Mammary epithelial cell (primary cell): Measurements from ENCODE around the gene CACNA1A.

Experiments
- EZH2 ChIP-seq: IDR thresholded peaks from 2 replicates; pipeline ENCODE4 v1.6.1; 2012; ENCODE audit warnings: low read length, inconsistent platforms, borderline replicate concordance
- TF ChIP-seq, protein P1 (sequence below), 2 donors: IDR thresholded peaks in 1 of 2; conservative IDR thresholded peaks in 1 of 2; 2 replicates each; pipeline ENCODE4 v1.5.1; 2011 to 2012; ENCODE audit warnings: inconsistent platforms in 2 of 2, low read length in 2 of 2, mild to moderate bottlenecking in 2 of 2, control low read depth in 1 of 2, low read depth in 1 of 2; ENCODE audit not compliant: insufficient read depth in 1 of 2; ENCODE audit errors: extremely low read depth in 1 of 2

GRCh38 chr19:13363245-13363644, 143.0 kb downstream of the CACNA1A start:
- TF ChIP-seq, protein P1, sequence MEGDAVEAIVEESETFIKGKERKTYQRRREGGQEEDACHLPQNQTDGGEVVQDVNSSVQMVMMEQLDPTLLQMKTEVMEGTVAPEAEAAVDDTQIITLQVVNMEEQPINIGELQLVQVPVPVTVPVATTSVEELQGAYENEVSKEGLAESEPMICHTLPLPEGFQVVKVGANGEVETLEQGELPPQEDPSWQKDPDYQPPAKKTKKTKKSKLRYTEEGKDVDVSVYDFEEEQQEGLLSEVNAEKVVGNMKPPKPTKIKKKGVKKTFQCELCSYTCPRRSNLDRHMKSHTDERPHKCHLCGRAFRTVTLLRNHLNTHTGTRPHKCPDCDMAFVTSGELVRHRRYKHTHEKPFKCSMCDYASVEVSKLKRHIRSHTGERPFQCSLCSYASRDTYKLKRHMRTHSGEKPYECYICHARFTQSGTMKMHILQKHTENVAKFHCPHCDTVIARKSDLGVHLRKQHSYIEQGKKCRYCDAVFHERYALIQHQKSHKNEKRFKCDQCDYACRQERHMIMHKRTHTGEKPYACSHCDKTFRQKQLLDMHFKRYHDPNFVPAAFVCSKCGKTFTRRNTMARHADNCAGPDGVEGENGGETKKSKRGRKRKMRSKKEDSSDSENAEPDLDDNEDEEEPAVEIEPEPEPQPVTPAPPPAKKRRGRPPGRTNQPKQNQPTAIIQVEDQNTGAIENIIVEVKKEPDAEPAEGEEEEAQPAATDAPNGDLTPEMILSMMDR (conservative IDR thresholded peaks at IDR 0.05 in 1 of 2, IDR thresholded peaks at IDR 0.05 in 1 of 2; ENCODE audit: extremely low read depth in 1 of 2, insufficient read depth in 1 of 2, low read depth in 1 of 2, low read length in 2 of 2): no peak
- no peak for TF ChIP-seq EZH2
